AG04450 (cell line): ENCODE data around the gene VAC14. TPM values are rescaled to one million over a fixed set of nuclear protein-coding genes. Genes with fewer than 3 reads are reported as not detected.
A peak's percentile ranks its signal among the peaks of the same experiment; 100 is the strongest.

Experiments
- CTCF ChIA-PET: fragments of 300-600, 350-600 bp; formaldehyde crosslinking; extraction: SDS; loops from one replicate; lab custom pipeline; 2022; ENCODE audit warnings: antibody characterized with exemption, inconsistent platforms; lab: Charles Lee
- POLR2A ChIA-PET: fragments of 350-600 bp; formaldehyde crosslinking; extraction: SDS; loops from one replicate; lab custom pipeline; 2021; ENCODE audit warnings: antibody characterized with exemption, inconsistent platforms; lab: Yijun Ruan, JAX
- DNase-seq: peaks from one replicate; pipeline ENCODE4 v3.0.0-alpha.2; 2011; ENCODE audit warnings: low read depth, low spot score
- H3K27ac ChIP-seq: one replicate; pipeline ENCODE4 v1.5.1; 2012; ENCODE audit warnings: low read depth, low read length, control low read depth
- H3K27me3 ChIP-seq: one replicate; pipeline ENCODE4 v1.6.0; 2012; ENCODE audit warnings: low read length; ENCODE audit not compliant: control insufficient read depth, insufficient read depth
- H3K4me3 ChIP-seq: 2 replicates; pipeline ENCODE4 v1.5.1; 2011; ENCODE audit warnings: mild to moderate bottlenecking, low read depth, low read length, control low read depth
- H3K9me3 ChIP-seq: 2 replicates; pipeline ENCODE4 v1.5.1; 2012; ENCODE audit warnings: low read length; ENCODE audit not compliant: control insufficient read depth, insufficient read depth
- polyA plus RNA-seq: library from polyadenylated mRNA; depleted of rRNA; stranded (reverse); fragments of >200 nt; gene quantifications from 2 replicates; pipeline ENCODE4 v1.2.3, GENCODE V29; 2011
- TF ChIP-seq, protein P1 (sequence below): IDR thresholded peaks from 2 replicates; pipeline ENCODE4 v1.5.1; 2011; ENCODE audit warnings: low read depth, low read length, control low read depth, inconsistent platforms

VAC14 gene
- polyA plus RNA-seq, 1 experiment, result 30.2 TPM

DNA sequence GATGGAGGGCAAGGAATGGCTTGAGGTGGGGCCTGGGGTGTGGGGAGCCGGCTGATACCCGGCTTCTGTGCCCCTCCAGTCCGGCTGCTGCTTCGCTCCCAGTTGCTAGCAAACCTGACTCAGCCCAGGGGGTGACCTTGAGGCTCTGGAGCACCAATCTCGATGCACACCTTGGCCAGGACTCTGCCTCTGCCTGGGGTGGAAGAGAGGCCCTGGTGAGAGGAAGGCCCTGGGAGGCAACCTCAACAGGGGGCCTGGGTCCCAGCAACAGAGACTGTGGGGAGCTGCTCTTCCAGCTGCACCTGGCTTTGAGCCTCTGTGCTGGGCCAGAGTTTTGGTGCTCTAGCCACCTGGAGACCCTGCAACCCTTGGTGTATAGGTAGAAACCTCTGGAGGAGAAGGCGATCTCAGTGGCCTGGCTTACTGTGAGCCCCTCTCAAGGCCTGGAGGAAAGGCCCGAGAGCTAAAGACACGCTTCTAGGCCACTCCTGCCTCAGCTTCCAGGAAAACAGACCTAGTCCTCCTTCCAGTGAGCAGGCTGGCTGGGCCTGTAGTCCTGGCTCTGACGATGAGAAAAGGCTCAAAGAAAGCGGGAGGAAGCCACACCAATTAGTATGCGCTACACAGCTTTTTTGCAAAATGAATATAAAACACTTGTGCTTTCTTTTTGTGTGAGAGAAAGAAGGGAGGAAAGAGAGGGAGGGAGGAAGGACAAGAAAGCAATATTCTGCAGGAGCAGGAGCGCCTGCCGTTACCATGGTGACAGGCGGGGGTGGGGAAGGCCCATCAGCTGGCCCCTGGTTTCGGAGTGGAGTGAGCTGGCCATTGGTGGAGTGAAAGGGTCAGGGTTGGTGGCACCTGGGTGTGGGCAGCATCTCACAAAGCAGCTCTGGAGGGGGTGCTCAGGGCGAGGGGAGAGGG lies 51.0 kb downstream of the VAC14 start:
- ChIA-PET POLR2A (interaction anchor here (1.1 to 3.7 kb wide), 6 partner anchors 8 to 90 kb away, joined by 5 to 28 read pairs (median 10); no protein-coding TSS in a partner anchor), CTCF (interaction anchor here (0.7 to 2.3 kb wide), 6 partner anchors 11 to 47 kb away, joined by 3 to 11 read pairs (median 6); no protein-coding TSS in a partner anchor)
- H3K4me3 ChIP-seq, result no peak overlapping the region
- no peak for DNase-seq
- TF ChIP-seq, protein P1, sequence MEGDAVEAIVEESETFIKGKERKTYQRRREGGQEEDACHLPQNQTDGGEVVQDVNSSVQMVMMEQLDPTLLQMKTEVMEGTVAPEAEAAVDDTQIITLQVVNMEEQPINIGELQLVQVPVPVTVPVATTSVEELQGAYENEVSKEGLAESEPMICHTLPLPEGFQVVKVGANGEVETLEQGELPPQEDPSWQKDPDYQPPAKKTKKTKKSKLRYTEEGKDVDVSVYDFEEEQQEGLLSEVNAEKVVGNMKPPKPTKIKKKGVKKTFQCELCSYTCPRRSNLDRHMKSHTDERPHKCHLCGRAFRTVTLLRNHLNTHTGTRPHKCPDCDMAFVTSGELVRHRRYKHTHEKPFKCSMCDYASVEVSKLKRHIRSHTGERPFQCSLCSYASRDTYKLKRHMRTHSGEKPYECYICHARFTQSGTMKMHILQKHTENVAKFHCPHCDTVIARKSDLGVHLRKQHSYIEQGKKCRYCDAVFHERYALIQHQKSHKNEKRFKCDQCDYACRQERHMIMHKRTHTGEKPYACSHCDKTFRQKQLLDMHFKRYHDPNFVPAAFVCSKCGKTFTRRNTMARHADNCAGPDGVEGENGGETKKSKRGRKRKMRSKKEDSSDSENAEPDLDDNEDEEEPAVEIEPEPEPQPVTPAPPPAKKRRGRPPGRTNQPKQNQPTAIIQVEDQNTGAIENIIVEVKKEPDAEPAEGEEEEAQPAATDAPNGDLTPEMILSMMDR, result no peak
- H3K27ac ChIP-seq, result peak overlapping the region; percentile 84
- H3K9me3 ChIP-seq, result no peaks in the 10 kb centered on the region; the same call in 1 of the 2 replicates
- H3K27me3 ChIP-seq, result no peaks in the 10 kb centered on the region

DNA sequence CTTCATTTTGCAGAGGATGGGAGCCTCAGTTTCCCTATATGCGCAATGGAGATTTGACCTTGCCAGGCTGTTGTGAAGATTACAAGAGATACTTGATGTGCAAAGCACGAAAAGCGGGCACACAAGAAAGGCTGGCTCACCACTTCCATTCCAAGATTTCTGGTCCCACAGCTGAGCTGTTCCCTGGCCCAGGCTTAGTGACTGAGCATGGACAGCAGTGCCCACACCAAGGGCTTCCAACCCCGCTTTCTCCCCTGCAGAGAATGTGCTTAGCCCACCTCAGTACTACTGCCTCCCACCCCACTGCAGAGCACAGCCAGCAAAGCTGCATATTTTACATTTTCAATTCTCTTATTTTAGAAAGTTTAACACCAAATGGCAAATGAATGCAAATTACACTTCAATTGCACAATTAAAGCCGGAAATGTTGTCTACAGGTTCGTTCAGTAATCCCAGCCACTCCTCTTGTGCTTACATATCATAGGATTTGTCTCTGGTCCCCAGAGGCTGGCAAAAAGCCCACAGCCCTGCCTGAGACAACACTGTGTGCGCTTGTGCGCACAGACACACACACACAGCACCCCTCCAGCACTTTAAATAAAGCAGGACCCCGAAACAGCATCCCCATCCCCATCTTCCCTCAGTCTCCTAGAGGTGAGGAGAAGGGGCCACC lies 51.8 kb downstream of the VAC14 start:
- no peak for DNase-seq
- no peaks in the 10 kb centered on the region for H3K27me3 ChIP-seq
- CTCF ChIA-PET, result interaction anchor here (1.8 to 2.3 kb wide), 2 partner anchors 11 to 21 kb away, joined by 4 to 11 read pairs; no protein-coding TSS in a partner anchor
- TF ChIP-seq, protein P1, result no peak
- POLR2A ChIA-PET, result interaction anchor here (1.9 to 3.7 kb wide), 2 partner anchors 11 to 46 kb away, joined by 9 to 28 read pairs; no protein-coding TSS in a partner anchor
- H3K27ac ChIP-seq, result no peak overlapping the region
- no peak overlapping the region for H3K4me3 ChIP-seq
- H3K9me3 ChIP-seq, result no peaks in the 10 kb centered on the region; the same call in 1 of the 2 replicates

DNA sequence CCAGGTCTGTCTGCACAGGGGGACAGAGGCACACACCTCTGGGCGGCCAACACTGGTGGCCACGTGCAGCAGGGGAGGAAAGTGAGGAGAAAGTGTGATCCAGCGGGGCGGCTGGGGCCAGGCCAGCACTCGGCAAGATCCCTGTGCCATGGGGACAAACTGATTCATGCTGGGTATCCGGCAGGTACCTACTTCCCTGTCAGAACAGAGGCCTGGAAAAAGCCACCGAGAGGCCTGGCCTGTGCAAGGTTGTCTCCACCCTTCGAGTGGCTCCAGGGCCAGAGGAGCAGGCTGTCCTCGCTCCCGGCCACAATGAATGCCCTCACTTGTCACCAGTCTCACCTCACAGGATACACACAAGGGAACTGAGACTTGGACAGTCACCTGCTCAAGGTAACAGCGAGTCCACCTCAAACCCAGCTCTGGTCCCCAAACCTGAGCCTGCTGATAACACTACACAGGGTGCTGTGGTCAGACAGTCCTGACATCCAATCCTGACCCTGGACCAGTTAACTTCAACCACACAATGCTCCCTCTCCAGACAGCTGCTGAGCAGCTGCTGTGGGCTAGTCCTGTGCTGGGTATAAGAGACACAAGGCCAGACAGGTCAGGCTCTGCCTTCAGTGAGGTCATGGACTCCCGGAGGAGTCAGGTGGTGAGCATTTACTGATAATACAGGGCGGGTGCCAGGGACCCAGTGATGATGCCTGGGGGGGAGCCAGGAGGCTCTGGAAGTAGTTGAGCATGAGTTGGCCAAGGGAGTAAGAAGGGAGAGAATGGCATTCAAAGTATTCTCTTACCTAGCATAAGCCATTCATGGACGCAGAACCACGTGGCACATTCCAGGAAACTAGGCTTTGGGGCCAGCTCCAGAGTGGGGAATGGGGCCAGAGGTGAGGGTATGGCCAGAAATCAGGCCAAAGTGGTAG lies 53.0 kb downstream of the VAC14 start:
- peaks cover 3% of the 10 kb centered on the region; the same call in 1 of the 2 replicates for H3K9me3 ChIP-seq
- H3K4me3 ChIP-seq, result no peak overlapping the region
- peak overlapping the region; percentile 57 for H3K27ac ChIP-seq
- no peak for DNase-seq
- TF ChIP-seq, protein P1, result no peak
- CTCF ChIA-PET, result interaction anchor here (1.8 to 2.3 kb wide), 2 partner anchors 10 to 23 kb away, joined by 4 to 11 read pairs; no protein-coding TSS in a partner anchor
- H3K27me3 ChIP-seq, result no peaks in the 10 kb centered on the region
- POLR2A ChIA-PET, result interaction anchor here (0.7 to 1.0 kb wide), 2 partner anchors 13 to 45 kb away, joined by 3 to 4 read pairs; no protein-coding TSS in a partner anchor

DNA sequence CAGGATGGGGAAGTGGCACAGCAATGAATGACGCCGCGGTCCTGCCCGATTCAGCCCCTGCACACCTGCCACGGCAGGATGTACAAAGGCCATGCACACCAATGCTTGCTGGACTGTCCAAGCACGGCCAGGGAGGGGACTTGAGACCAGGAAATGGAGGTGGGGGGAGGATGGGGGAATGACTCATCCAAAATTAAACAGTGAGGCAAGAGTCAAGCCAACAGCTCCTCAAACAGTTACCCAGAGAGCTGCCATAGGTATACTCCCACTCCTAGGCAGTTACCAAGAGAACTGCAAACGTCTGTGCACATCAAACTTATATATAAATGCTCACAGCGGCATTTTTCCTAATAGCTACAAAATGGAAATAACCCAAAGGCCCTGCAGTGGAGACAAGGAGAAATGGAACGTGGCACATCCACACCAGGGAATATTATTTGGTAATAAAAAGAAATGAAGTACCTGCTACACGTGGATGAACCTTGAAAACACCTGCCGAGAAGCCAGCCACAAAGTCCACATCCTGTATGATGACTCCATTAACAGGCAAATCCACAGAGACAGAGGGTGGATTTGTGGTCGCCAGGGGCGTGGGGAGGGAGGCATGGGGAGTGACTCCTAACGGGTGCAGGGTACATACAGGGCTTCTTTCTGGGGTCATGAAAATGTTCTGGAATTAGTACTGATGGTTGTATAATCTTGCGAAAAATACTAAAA lies 54.1 kb downstream of the VAC14 start:
- POLR2A ChIA-PET, result interaction anchor here (0.8 to 1.8 kb wide), 6 partner anchors 14 to 173 kb away, joined by 3 to 9 read pairs (median 4); partner anchors contain the start of gene MTSS2
- DNase-seq, result peak; percentile 82
- CTCF ChIA-PET, result interaction anchor here (1.1 to 1.7 kb wide), 3 partner anchors 9 to 68 kb away, joined by 6 to 7 read pairs (median 6); no protein-coding TSS in a partner anchor
- TF ChIP-seq, protein P1, result no peak
- Histone ChIP-seq H3K27me3 (no peaks in the 10 kb centered on the region), H3K9me3 (peaks cover 8% of the 10 kb centered on the region; the same call in 1 of the 2 replicates), H3K4me3 (no peak overlapping the region), H3K27ac (peak overlapping the region; percentile 97)
